IMR-90 (cell line): ENCODE results near the gene MICU1. TPM values are rescaled to one million over a fixed set of nuclear protein-coding genes. Genes with fewer than 3 reads are reported as not detected.

Experiments
- ATAC-seq: fragments of 200-7000 bp; cut with Tn5 transposase; 2 replicates; pipeline ENCODE4 v1.9.1; 2020; ENCODE audit warnings: low read depth, mild to moderate bottlenecking, moderate library complexity
- BruUV-seq: library from RNA; stranded (reverse); fragments of 400-500 nt; replicated peaks from 2 replicates; lab custom pipeline; 2021; lab: Mats Ljungman, UMichigan
- CTCF ChIA-PET: fragments of 300-600 bp; formaldehyde crosslinking; extraction: SDS; loops from one replicate; lab custom pipeline; 2021; ENCODE audit warnings: antibody characterized with exemption; lab: Yijun Ruan, JAX
- POLR2A ChIA-PET: fragments of 300-600 bp; sonication (Branson Sonifier 250); formaldehyde crosslinking; loops from one replicate; lab custom pipeline; 2022; ENCODE audit warnings: antibody characterized with exemption; ENCODE audit not compliant: unreplicated experiment; lab: Charles Lee
- DNase-seq: peaks from one replicate; pipeline ENCODE4 v3.0.0; 2013
- H2AFZ ChIP-seq: replicated peaks from 2 replicates; pipeline ENCODE3; 2013; ENCODE audit warnings: low read length, mild to moderate bottlenecking; ENCODE audit not compliant: poor library complexity
- H2AK5ac ChIP-seq: 2 replicates; pipeline ENCODE4 v1.6.1; 2013; ENCODE audit warnings: low read depth, low read length, inconsistent platforms
- H2AK9ac ChIP-seq: replicated peaks from 2 replicates; pipeline ENCODE3; 2013; ENCODE audit warnings: mild to moderate bottlenecking, low read depth, low read length, moderate library complexity; ENCODE audit not compliant: poor library complexity
- H2BK120ac ChIP-seq: 2 replicates; pipeline ENCODE4 v1.6.1; 2013; ENCODE audit warnings: low read depth, low read length, inconsistent platforms
- H2BK15ac ChIP-seq: 3 replicates; pipeline ENCODE4 v1.6.1; 2013; ENCODE audit warnings: low read depth, low read length, inconsistent platforms
- H2BK20ac ChIP-seq: 2 replicates; pipeline ENCODE4 v1.6.1; 2013; ENCODE audit warnings: low read depth, mild to moderate bottlenecking, inconsistent platforms, low read length, moderate library complexity
- H2BK5ac ChIP-seq: 2 replicates; pipeline ENCODE4 v1.6.1; 2013; ENCODE audit warnings: mild to moderate bottlenecking, low read depth, low read length, inconsistent platforms; ENCODE audit not compliant: poor library complexity, severe bottlenecking
- H3K14ac ChIP-seq: replicated peaks from 2 replicates; pipeline ENCODE4 v1.6.1; 2013; ENCODE audit warnings: low read depth, low read length, inconsistent platforms
- H3K18ac ChIP-seq: 2 replicates; pipeline ENCODE4 v1.6.1; 2013; ENCODE audit warnings: low read depth, low read length, control low read depth
- H3K23ac ChIP-seq: 2 replicates; pipeline ENCODE4 v1.6.1; 2013; ENCODE audit warnings: low read depth, low read length, inconsistent platforms
- H3K27ac ChIP-seq: 2 replicates; pipeline ENCODE4 v1.5.1; 2013; ENCODE audit warnings: mild to moderate bottlenecking, control low read depth, low read length; ENCODE audit not compliant: insufficient read depth
- H3K27me3 ChIP-seq: 2 replicates; pipeline ENCODE4 v1.6.1; 2013; ENCODE audit warnings: low read length; ENCODE audit not compliant: control insufficient read depth, insufficient read depth
- H3K36me3 ChIP-seq: 2 replicates; pipeline ENCODE4 v1.6.1; 2013; ENCODE audit warnings: low read length, mixed read lengths; ENCODE audit not compliant: control insufficient read depth, insufficient read depth
- H3K4ac ChIP-seq: 2 replicates; pipeline ENCODE4 v1.6.1; 2013; ENCODE audit warnings: low read depth, low read length, inconsistent platforms
- H3K4me1 ChIP-seq: 2 replicates; pipeline ENCODE4 v1.6.1; 2013; ENCODE audit warnings: low read length, mixed read lengths; ENCODE audit not compliant: control insufficient read depth, insufficient read depth
- H3K4me2 ChIP-seq: 2 replicates; pipeline ENCODE4 v1.6.1; 2013; ENCODE audit warnings: low read depth, mild to moderate bottlenecking, control low read depth, low read length, moderate library complexity
- H3K4me3 ChIP-seq: 2 replicates; pipeline ENCODE4 v1.5.1; 2013; ENCODE audit warnings: low read depth, mild to moderate bottlenecking, control low read depth, low read length, moderate library complexity; ENCODE audit not compliant: insufficient read depth
- H3K56ac ChIP-seq: 2 replicates; pipeline ENCODE4 v1.6.1; 2013; ENCODE audit warnings: low read length, inconsistent platforms; ENCODE audit not compliant: insufficient read depth; ENCODE audit errors: extremely low read depth
- H3K79me1 ChIP-seq, 2 experiments: 2 replicates each; pipeline ENCODE4 v1.6.1; 2013; ENCODE audit warnings: low read length in 2 of 2, inconsistent platforms in 1 of 2, low read depth in 1 of 2
- H3K9ac ChIP-seq: 2 replicates; pipeline ENCODE4 v1.6.1; 2013; ENCODE audit warnings: low read depth, low read length, control low read depth
- H3K9me1 ChIP-seq: 2 replicates; pipeline ENCODE4 v1.6.1; 2013; ENCODE audit warnings: low read length, inconsistent platforms; ENCODE audit not compliant: insufficient read depth
- H3K9me3 ChIP-seq: 2 replicates; pipeline ENCODE4 v1.6.1; 2013; ENCODE audit warnings: low read length; ENCODE audit not compliant: control insufficient read depth, insufficient read depth
- H4K20me1 ChIP-seq: 2 replicates; pipeline ENCODE4 v1.6.1; 2013; ENCODE audit warnings: low read length, inconsistent platforms; ENCODE audit not compliant: insufficient read depth
- H4K5ac ChIP-seq: 2 replicates; pipeline ENCODE4 v1.6.1; 2013; ENCODE audit warnings: mild to moderate bottlenecking, low read depth, low read length, control low read depth
- H4K8ac ChIP-seq, 2 experiments: 2 replicates each; pipeline ENCODE4 v1.6.1; 2013; ENCODE audit warnings: low read depth in 2 of 2, low read length in 2 of 2, control low read depth in 1 of 2, inconsistent platforms in 1 of 2
- H4K91ac ChIP-seq: 2 replicates; pipeline ENCODE4 v1.6.1; 2013; ENCODE audit warnings: low read depth, low read length, inconsistent platforms; ENCODE audit not compliant: insufficient read depth
- CEBPB ChIP-seq: IDR thresholded peaks from 2 replicates; pipeline ENCODE4 v1.6.1; 2012; ENCODE audit warnings: low read depth, low read length, improper control_type of control experiment
- MAFK ChIP-seq: IDR thresholded peaks from 2 replicates; pipeline ENCODE4 v1.6.1; 2012; ENCODE audit warnings: low read depth, low read length, improper control_type of control experiment
- WGBS, 2 experiments: methylation state at CpG; one replicate each; pipeline versions ENCODE4 v1.1.5 to v1.1.7; 2013; ENCODE audit warnings: missing lambda C conversion rate in 2 of 2; ENCODE audit not compliant: insufficient read length in 1 of 2; ENCODE audit errors: extremely low coverage in 2 of 2; 5-methylcytosine and 5-hydroxymethylcytosine counted together
- dilution Hi-C: fragments of 300-500 bp; cut with HindIII; formaldehyde crosslinking; loops from one replicate; pipeline ENCODE4 v1.14.3; 2018; ENCODE audit warnings: low sequenced_read_pairs; ENCODE audit not compliant: unreplicated experiment
- in situ Hi-C: fragments of 300-500 bp; cut with MboI; formaldehyde crosslinking; loops from 3 replicates; pipeline ENCODE4 v1.14.3; 2019; ENCODE audit warnings: low sequenced_read_pairs, inconsistent platforms, mixed read lengths
- intact Hi-C: fragments of 100-400 bp; cut with micrococcal nuclease; formaldehyde crosslinking; loops from 2 replicates; pipeline ENCODE4 v1.10.0; 2022
- polyA plus RNA-seq, 3 experiments: library from polyadenylated mRNA; depleted of rRNA; stranded (reverse); fragments of >200 nt; gene quantifications; 2 replicates each; pipeline ENCODE4 v1.2.3, GENCODE V29; 2012; ENCODE audit warnings: low replicate concordance in 1 of 3
- total RNA-seq: library from RNA; depleted of rRNA; stranded (reverse); fragments of >200 nt; gene quantifications from 2 replicates; pipeline ENCODE4 v1.2.3, GENCODE V29; 2012

The MICU1 gene
- total and polyA plus RNA-seq, 2 of the 4 experiments (the other 2 are of a cell fraction), result 43.6 to 44.7 TPM

DNA sequence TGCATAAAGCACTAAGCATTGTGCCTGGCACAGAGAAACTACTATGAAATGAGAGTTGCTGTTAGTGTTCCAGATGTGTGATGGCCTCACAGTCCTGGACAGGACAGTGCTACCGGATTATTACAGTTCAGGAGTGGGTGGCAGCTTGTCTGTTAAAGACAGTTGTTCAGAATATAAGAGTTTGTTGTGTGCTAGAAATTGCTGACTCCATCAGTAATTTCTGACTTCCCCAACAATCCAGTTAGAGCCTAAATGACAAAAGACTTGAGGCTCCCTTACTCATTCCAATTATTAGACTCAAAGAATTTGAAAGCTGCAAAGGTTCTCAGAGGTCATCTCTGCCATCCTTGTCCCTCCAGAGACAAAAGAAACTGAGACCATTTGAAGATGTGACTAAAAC, 236.9 kb downstream of the MICU1 start:
- ATAC-seq (no peak), DNase-seq (no peak)
- BruUV-seq, result no TSS peak
- H3K4ac ChIP-seq, result no peak overlapping the region
- WGBS, 2 experiments, result no CpG with 5 or more reads among the region's 1 CpG
- dilution Hi-C loops, result no loop called here
- no peak overlapping the region for H3K18ac ChIP-seq
- H2AK5ac ChIP-seq, result no peak overlapping the region
- no peak overlapping the region for H3K9ac ChIP-seq
- TF ChIP-seq MAFK (peak; percentile 76), CEBPB (no peak)
- no peak overlapping the region for H3K4me3 ChIP-seq
- no peaks in the 10 kb centered on the region for H3K9me3 ChIP-seq
- no peak overlapping the region for H2BK20ac ChIP-seq
- H4K91ac ChIP-seq, result no peak overlapping the region
- no peak overlapping the region for H3K23ac ChIP-seq
- H3K79me1 ChIP-seq, result no peaks in the 10 kb centered on the region; a peak in 1 of 4 replicates
- no peak overlapping the region for H2AFZ ChIP-seq
- no peak overlapping the region for H3K4me2 ChIP-seq
- POLR2A ChIA-PET, result no interaction called here
- no peak overlapping the region for H4K5ac ChIP-seq
- H2BK5ac ChIP-seq, result no peak overlapping the region
- no peak overlapping the region for H2BK15ac ChIP-seq
- in situ Hi-C loops, result no loop called here
- no peaks in the 10 kb centered on the region for H3K4me1 ChIP-seq
- no peaks in the 10 kb centered on the region; the same call in 1 of the 2 replicates for H3K36me3 ChIP-seq
- no peaks in the 10 kb centered on the region for H3K27me3 ChIP-seq
- H3K27ac ChIP-seq, result no peak overlapping the region
- CTCF ChIA-PET, result no interaction called here
- peaks cover 3% of the 10 kb centered on the region for H3K9me1 ChIP-seq
- H2AK9ac ChIP-seq, result no peak overlapping the region
- H2BK120ac ChIP-seq, result no peak overlapping the region
- H4K8ac ChIP-seq, result no peak overlapping the region
- intact Hi-C loops, result no loop called here
- no peaks in the 10 kb centered on the region for H4K20me1 ChIP-seq
- no peak overlapping the region for H3K56ac ChIP-seq
- no peak overlapping the region for H3K14ac ChIP-seq
